H9 (cell line): ENCODE data around the gene GLB1L3. TPM values are rescaled to one million over a fixed set of nuclear protein-coding genes. Genes with fewer than 3 reads are reported as not detected.
A peak's percentile ranks its signal among the peaks of the same experiment; 100 is the strongest.

Experiments
- DNase-seq: peaks from one replicate; pipeline ENCODE4 v3.0.0-alpha.2; 2017
- H2AFZ ChIP-seq: one replicate; pipeline ENCODE4 v1.6.1; 2013; ENCODE audit warnings: mild to moderate bottlenecking, low read length, control low read depth, moderate library complexity
- H2AK5ac ChIP-seq: 2 replicates; pipeline ENCODE4 v1.6.1; 2013; ENCODE audit warnings: low read length, control low read depth, mixed read lengths; ENCODE audit not compliant: insufficient read length
- H2BK120ac ChIP-seq: one replicate; pipeline ENCODE4 v1.6.1; 2013; ENCODE audit warnings: low read depth, mild to moderate bottlenecking, low read length, control low read depth, inconsistent platforms; ENCODE audit not compliant: poor library complexity, severe bottlenecking
- H2BK12ac ChIP-seq: 2 replicates; pipeline ENCODE4 v1.6.1; 2013; ENCODE audit warnings: low read length, control low read depth, mixed read lengths, low read depth; ENCODE audit not compliant: insufficient read length
- H2BK15ac ChIP-seq: 2 replicates; pipeline ENCODE4 v1.6.1; 2013; ENCODE audit warnings: low read depth, low read length, control low read depth
- H2BK20ac ChIP-seq: one replicate; pipeline ENCODE4 v1.6.1; 2013; ENCODE audit warnings: low read depth, mild to moderate bottlenecking, low read length, control low read depth, inconsistent platforms; ENCODE audit not compliant: poor library complexity, severe bottlenecking
- H2BK5ac ChIP-seq: 2 replicates; pipeline ENCODE4 v1.6.1; 2013; ENCODE audit warnings: low read length, control low read depth, mixed read lengths; ENCODE audit not compliant: insufficient read length
- H3K14ac ChIP-seq: 2 replicates; pipeline ENCODE4 v1.6.1; 2013; ENCODE audit warnings: low read length, control low read depth; ENCODE audit not compliant: insufficient read depth
- H3K18ac ChIP-seq: 2 replicates; pipeline ENCODE4 v1.6.1; 2013; ENCODE audit warnings: low read depth, mild to moderate bottlenecking, mixed read lengths, low read length, control low read depth; ENCODE audit not compliant: insufficient read length
- H3K23ac ChIP-seq: 2 replicates; pipeline ENCODE4 v1.6.1; 2013; ENCODE audit warnings: low read length, control low read depth, mixed read lengths, low read depth; ENCODE audit not compliant: insufficient read length
- H3K23me2 ChIP-seq: 2 replicates; pipeline ENCODE4 v1.6.1; 2013; ENCODE audit warnings: low read depth, mild to moderate bottlenecking, mixed read lengths, low read length, control low read depth; ENCODE audit not compliant: insufficient read length, poor library complexity, severe bottlenecking
- H3K27ac ChIP-seq: 2 replicates; pipeline ENCODE4 v1.5.1; 2013; ENCODE audit warnings: low read length, control low read depth, mixed read lengths, low read depth; ENCODE audit not compliant: insufficient read length
- H3K27me3 ChIP-seq: 2 replicates; pipeline ENCODE4 v1.6.1; 2013; ENCODE audit warnings: low read length, control low read depth, inconsistent platforms; ENCODE audit not compliant: insufficient read depth
- H3K4ac ChIP-seq: 2 replicates; pipeline ENCODE4 v1.6.1; 2013; ENCODE audit warnings: low read depth, mild to moderate bottlenecking, control low read depth, inconsistent platforms, low read length, moderate library complexity
- H3K4me1 ChIP-seq: 2 replicates; pipeline ENCODE4 v1.6.1; 2013; ENCODE audit warnings: low read length, control low read depth, inconsistent platforms; ENCODE audit not compliant: insufficient read depth
- H3K4me2 ChIP-seq: 2 replicates; pipeline ENCODE4 v1.6.1; 2013; ENCODE audit warnings: low read length, control low read depth, mixed read lengths; ENCODE audit not compliant: insufficient read length, insufficient read depth
- H3K56ac ChIP-seq: 2 replicates; pipeline ENCODE4 v1.6.1; 2013; ENCODE audit warnings: low read depth, mild to moderate bottlenecking, mixed read lengths, low read length, control low read depth; ENCODE audit not compliant: insufficient read length
- H3K79me1 ChIP-seq: 2 replicates; pipeline ENCODE4 v1.6.1; 2013; ENCODE audit warnings: low read depth, mild to moderate bottlenecking, moderate library complexity, low read length, control low read depth, inconsistent platforms; ENCODE audit not compliant: insufficient read depth, poor library complexity, severe bottlenecking
- H3K79me2 ChIP-seq: 2 replicates; pipeline ENCODE4 v1.6.1; 2013; ENCODE audit warnings: low read length, control low read depth, inconsistent platforms; ENCODE audit not compliant: insufficient read depth
- H3K9ac ChIP-seq: 2 replicates; pipeline ENCODE4 v1.6.1; 2013; ENCODE audit warnings: low read length, control low read depth, mixed read lengths; ENCODE audit not compliant: insufficient read length; ENCODE audit errors: extremely low read depth
- H3K9me3 ChIP-seq: one replicate; pipeline ENCODE4 v1.6.1; 2013; ENCODE audit warnings: low read depth, low read length, inconsistent platforms; ENCODE audit not compliant: control insufficient read depth
- H3T11ph ChIP-seq: one replicate; pipeline ENCODE4 v1.6.1; 2013; ENCODE audit warnings: mild to moderate bottlenecking, low read length, control low read depth, inconsistent platforms
- H4K20me1 ChIP-seq: one replicate; pipeline ENCODE4 v1.6.1; 2013; ENCODE audit not compliant: control insufficient read depth, insufficient read length, insufficient read depth
- H4K5ac ChIP-seq: 2 replicates; pipeline ENCODE4 v1.6.1; 2013; ENCODE audit warnings: low read depth, mild to moderate bottlenecking, mixed read lengths, low read length, control low read depth; ENCODE audit not compliant: insufficient read length
- H4K8ac ChIP-seq: replicated peaks from 2 replicates; pipeline ENCODE4 v1.6.1; 2013; ENCODE audit warnings: low read length, control low read depth, mixed read lengths, low read depth; ENCODE audit not compliant: insufficient read length
- H4K91ac ChIP-seq: 2 replicates; pipeline ENCODE4 v1.6.1; 2013; ENCODE audit warnings: low read depth, mild to moderate bottlenecking, moderate library complexity, mixed read lengths, low read length, control low read depth; ENCODE audit not compliant: insufficient read length
- H3K27ac Mint-ChIP-seq, 3 experiments: 2 replicates in 2 of 3; 3 replicates in 1 of 3; pipeline ENCODE4 v1.8.0; 2020 to 2021; ENCODE audit warnings: mixed read lengths in 3 of 3, mild to moderate bottlenecking in 1 of 3, moderate library complexity in 1 of 3
- H3K27me3 Mint-ChIP-seq: 2 replicates; pipeline ENCODE4 v1.8.0; 2021; ENCODE audit warnings: low read depth, mild to moderate bottlenecking, moderate library complexity, mixed read lengths
- H3K36me3 Mint-ChIP-seq, 3 experiments: 2 replicates in 2 of 3; 3 replicates in 1 of 3; pipeline ENCODE4 v1.8.0; 2020 to 2021; ENCODE audit warnings: low read depth in 3 of 3, mixed read lengths in 3 of 3; ENCODE audit not compliant: insufficient read depth in 1 of 3
- H3K4me1 Mint-ChIP-seq, 2 experiments: 2 replicates each; pipeline ENCODE4 v1.8.0; 2020; ENCODE audit warnings: mixed read lengths in 2 of 2
- H3K4me3 Mint-ChIP-seq, 2 experiments: 2 replicates in 1 of 2; 3 replicates in 1 of 2; pipeline ENCODE4 v1.8.0; 2020 to 2021; ENCODE audit warnings: mild to moderate bottlenecking in 2 of 2, mixed read lengths in 2 of 2, moderate library complexity in 1 of 2
- H3K9me3 Mint-ChIP-seq, 2 experiments: 2 replicates in 1 of 2; 3 replicates in 1 of 2; pipeline ENCODE4 v1.8.0; 2020; ENCODE audit warnings: mild to moderate bottlenecking in 2 of 2, mixed read lengths in 2 of 2, moderate library complexity in 1 of 2
- CTCF ChIP-seq: fragments of 200-600 bp; sonication (generic); conservative IDR thresholded peaks from 3 replicates; pipeline ENCODE4 v1.8.0; 2021; ENCODE audit warnings: antibody characterized with exemption, mild to moderate bottlenecking
- WGBS: extraction: QIAGEN DNeasy Blood & Tissue Kit; methylation state at CpG from one replicate; pipeline ENCODE4 v1.1.7; 2013; ENCODE audit warnings: missing lambda C conversion rate, low lambda C conversion rate, mixed read lengths; ENCODE audit not compliant: insufficient read length; ENCODE audit errors: extremely low coverage; 5-methylcytosine and 5-hydroxymethylcytosine counted together
- total RNA-seq: library from RNA; stranded (reverse); gene quantifications from 2 replicates; pipeline ENCODE4 v1.2.1, GENCODE V29; 2021

GLB1L3 gene
- total RNA-seq, 1 experiment from 2014 or later: 11.2 TPM

- no peak overlapping the region for H3K23ac ChIP-seq
- no peaks in the 10 kb centered on the region for H3K79me1 ChIP-seq
- H3K9ac ChIP-seq: no peak overlapping the region
- no peak overlapping the region for H3T11ph ChIP-seq
- no CpG with 5 or more reads among the region's 11 CpGs for WGBS
- no peak overlapping the region for H2AFZ ChIP-seq
- Mint-ChIP-seq H3K36me3 (peaks cover 1 to 21% (median 15%) of the 10 kb centered on the region in 3 experiments; a peak in 5 of 7 replicates), H3K9me3 (no peaks in the 10 kb centered on the region), H3K27me3 (no peaks in the 10 kb centered on the region), H3K27ac (peak overlapping the region in 2 of 3 experiments; percentile 47 to 64; a peak in 4 of 7 replicates), H3K4me3 (no peak overlapping the region), H3K4me1 (peaks cover 52 to 55% of the 10 kb centered on the region in 2 experiments)
- H3K79me2 ChIP-seq: peaks cover 5% of the 10 kb centered on the region; the same call in 1 of the 2 replicates
- H3K4me2 ChIP-seq: no peak overlapping the region
- H3K4me1 ChIP-seq: peaks cover 25% of the 10 kb centered on the region
- H4K20me1 ChIP-seq: no peaks in the 10 kb centered on the region
- no peak overlapping the region for H4K91ac ChIP-seq
- no peak overlapping the region; the same call in 1 of the 2 replicates for H3K14ac ChIP-seq
- no peak for DNase-seq
- no peak overlapping the region for H3K4ac ChIP-seq
- no peaks in the 10 kb centered on the region for H3K9me3 ChIP-seq
- no peak overlapping the region for H3K56ac ChIP-seq
- no peaks in the 10 kb centered on the region for H3K27me3 ChIP-seq
- H4K5ac ChIP-seq: no peak overlapping the region
- peaks cover 2% of the 10 kb centered on the region for H3K23me2 ChIP-seq
- H2BK5ac ChIP-seq: no peak overlapping the region
- no peak overlapping the region for H2BK20ac ChIP-seq
- H2BK15ac ChIP-seq: no peak overlapping the region
- no peak overlapping the region for H2BK12ac ChIP-seq
- no peak for TF ChIP-seq CTCF
- no peak overlapping the region for H3K18ac ChIP-seq
- H2BK120ac ChIP-seq: no peak overlapping the region
- no peak overlapping the region for H2AK5ac ChIP-seq
- H3K27ac ChIP-seq: no peak overlapping the region
- H4K8ac ChIP-seq: no peak overlapping the region
Measured at GRCh38 chr11:134267966-134268365, 8.2 kb upstream of the GLB1L3 start.
